HepG2 (cell line): ENCODE measurements around the gene DOCK10. TPM values are rescaled to one million over a fixed set of nuclear protein-coding genes. Genes with fewer than 3 reads are reported as not detected.

Source experiments
- ATAC-seq: fragments of 200-7000 bp; cut with Tn5 transposase; 3 replicates; pipeline ENCODE4 v1.9.1; 2020; ENCODE audit warnings: mild to moderate bottlenecking, moderate library complexity
- BruUV-seq: library from RNA; stranded (reverse); fragments of 400-500 nt; replicated peaks from 2 replicates; lab custom pipeline; 2021; lab: Mats Ljungman, UMichigan
- CTCF ChIA-PET: fragments of 300-600 bp; formaldehyde crosslinking; extraction: SDS; loops from one replicate; lab custom pipeline; 2021; ENCODE audit warnings: low total read pairs, inconsistent platforms, low intra/inter-chr PET ratio; lab: Yijun Ruan, JAX
- POLR2A ChIA-PET: fragments of 350-600 bp; sonication (Branson Sonifier 250); formaldehyde crosslinking; loops from one replicate; lab custom pipeline; 2020; ENCODE audit warnings: antibody characterized with exemption, inconsistent platforms; lab: Yijun Ruan, JAX
- DNase-seq: peaks from one replicate; pipeline ENCODE4 v3.0.0-alpha.2; 2015; ENCODE audit warnings: low spot score
- FAIRE-seq: peaks from 3 replicates; lab custom pipeline; 2011; peaks lifted over from hg19 to GRCh38; lab: Jason Lieb, UNC
- H2AFZ ChIP-seq: one replicate; pipeline ENCODE4 v1.6.1; 2011; ENCODE audit warnings: low read length, inconsistent platforms
- H3K27ac ChIP-seq: fragments of 300-600 bp; 3 replicates; pipeline ENCODE4 v1.8.0; 2011; ENCODE audit warnings: mixed run types, mild to moderate bottlenecking, mixed read lengths, low read length, inconsistent platforms; ENCODE audit not compliant: insufficient read depth; ENCODE audit errors: extremely low read length
- H3K27me3 ChIP-seq, 2 experiments: fragments of 200-600 bp in 1 of 2; 2 replicates in 1 of 2; 3 replicates in 1 of 2; pipeline versions ENCODE4 v1.6.0 to v1.8.0; 2011; ENCODE audit warnings: low read length in 2 of 2, mild to moderate bottlenecking in 2 of 2, moderate library complexity in 2 of 2, inconsistent platforms in 1 of 2; ENCODE audit not compliant: insufficient read depth in 2 of 2, control insufficient read depth in 1 of 2
- H3K36me3 ChIP-seq, 2 experiments: fragments of 200-600 bp in 1 of 2; replicated peaks in 1 of 2; 2 replicates in 1 of 2; 3 replicates in 1 of 2; pipeline versions ENCODE4 v1.5.1 to v1.8.0; 2011; ENCODE audit warnings: low read length in 2 of 2, inconsistent platforms in 1 of 2; ENCODE audit not compliant: insufficient read depth in 2 of 2, control insufficient read depth in 1 of 2
- H3K4me1 ChIP-seq: 2 replicates; pipeline ENCODE4 v1.5.1; 2012; ENCODE audit warnings: low read length, inconsistent platforms; ENCODE audit not compliant: insufficient read depth
- H3K4me2 ChIP-seq: 2 replicates; pipeline ENCODE4 v1.6.0; 2011; ENCODE audit warnings: low read depth, low read length, inconsistent platforms
- H3K4me3 ChIP-seq, 3 experiments: fragments of 200-600 bp in 1 of 3; sonication (generic), shearing (Covaris generic) in 1 of 3; replicated peaks in 1 of 3; 2 replicates each; pipeline ENCODE4 v1.5.1; 2011 to 2016; ENCODE audit warnings: low read length in 3 of 3, inconsistent platforms in 2 of 3, low read depth in 2 of 3, mild to moderate bottlenecking in 2 of 3, control low read depth in 1 of 3, mixed read lengths in 1 of 3; ENCODE audit not compliant: insufficient read depth in 1 of 3
- H3K79me2 ChIP-seq: one replicate; pipeline ENCODE4 v1.6.1; 2011; ENCODE audit warnings: low read length, inconsistent platforms; ENCODE audit not compliant: insufficient read depth
- H3K9ac ChIP-seq: 2 replicates; pipeline ENCODE4 v1.6.0; 2011; ENCODE audit warnings: mild to moderate bottlenecking, low read depth, low read length, inconsistent platforms; ENCODE audit not compliant: insufficient read depth
- H3K9me3 ChIP-seq: 2 replicates; pipeline ENCODE4 v1.5.1; 2012; ENCODE audit warnings: mild to moderate bottlenecking, low read length
- H4K20me1 ChIP-seq: 2 replicates; pipeline ENCODE4 v1.6.0; 2011; ENCODE audit warnings: inconsistent platforms, mild to moderate bottlenecking, low read length, moderate library complexity; ENCODE audit not compliant: insufficient read depth
- SPEN ChIP-seq: sonication (generic); formaldehyde crosslinking; IDR thresholded peaks from 2 replicates; pipeline ENCODE4 v1.5.1; 2020; ENCODE audit warnings: low read depth, mild to moderate bottlenecking, missing genetic modification reagents
- ZBTB3 ChIP-seq: sonication (generic); formaldehyde crosslinking; IDR thresholded peaks from 2 replicates; pipeline ENCODE4 v1.4.0; 2020; ENCODE audit warnings: low read depth, mild to moderate bottlenecking, moderate library complexity, missing genetic modification reagents, borderline replicate concordance
- ZNF670 ChIP-seq: sonication (generic); formaldehyde crosslinking; IDR thresholded peaks from 2 replicates; pipeline ENCODE4 v1.8.0; 2022; ENCODE audit warnings: mild to moderate bottlenecking, missing genetic modification reagents, borderline replicate concordance
- WGBS: methylation state at CpG from one replicate; pipeline ENCODE4 v1.1.6; 2017; ENCODE audit warnings: low lambda C conversion rate; 5-methylcytosine and 5-hydroxymethylcytosine counted together
- in situ Hi-C: cut with HindIII; loops from 2 replicates; pipeline ENCODE4 v1.10.0; 2017; ENCODE audit warnings: low pct_unique_long_range_greater_than_20kb; ENCODE audit not compliant: extremely low pct_ligation_motif_present
- intact Hi-C: fragments of 100-400 bp; cut with micrococcal nuclease; formaldehyde crosslinking; loops from one replicate; pipeline ENCODE4 v1.10.0; 2022; ENCODE audit not compliant: unreplicated experiment
- polyA plus RNA-seq, 8 experiments: library from polyadenylated mRNA; depleted of rRNA in 3 of 8; stranded (reverse) in 7 of 8; unstranded in 1 of 8; fragments of >200 nt; fragmentation: Illumina TruSeq in 4 of 8; extraction: Trizol in 4 of 8; gene quantifications; 2 replicates each; pipeline versions ENCODE4 v1.2.1 to v1.2.3, GENCODE V29; 2011 to 2016; ENCODE audit warnings: low read depth in 4 of 8, missing spikeins in 1 of 8, mixed read lengths in 1 of 8; ENCODE audit not compliant: insufficient read depth in 1 of 8
- total RNA-seq, 5 experiments: library from RNA; depleted of rRNA; stranded (reverse); fragments of >200 nt; fragmentation: Illumina TruSeq; extraction: Trizol; gene quantifications; 2 replicates each; pipeline ENCODE4 v1.2.3, GENCODE V29; 2016; ENCODE audit warnings: low read depth in 1 of 5
- TF ChIP-seq, protein P1 (sequence below): IDR thresholded peaks from 2 replicates; pipeline ENCODE4 v1.6.1; 2016; ENCODE audit warnings: low read depth, borderline replicate concordance
- TF ChIP-seq, protein P2 (sequence below): sonication (generic); formaldehyde crosslinking; IDR thresholded peaks from 2 replicates; pipeline ENCODE4 v1.5.1; 2020; ENCODE audit warnings: missing genetic modification reagents, mild to moderate bottlenecking, borderline replicate concordance

The DOCK10 gene
- total and polyA plus RNA-seq, 2 of the 13 experiments (the other 11 are each of a cell fraction or from before 2014, with no cell fraction given), result not detected

DNA sequence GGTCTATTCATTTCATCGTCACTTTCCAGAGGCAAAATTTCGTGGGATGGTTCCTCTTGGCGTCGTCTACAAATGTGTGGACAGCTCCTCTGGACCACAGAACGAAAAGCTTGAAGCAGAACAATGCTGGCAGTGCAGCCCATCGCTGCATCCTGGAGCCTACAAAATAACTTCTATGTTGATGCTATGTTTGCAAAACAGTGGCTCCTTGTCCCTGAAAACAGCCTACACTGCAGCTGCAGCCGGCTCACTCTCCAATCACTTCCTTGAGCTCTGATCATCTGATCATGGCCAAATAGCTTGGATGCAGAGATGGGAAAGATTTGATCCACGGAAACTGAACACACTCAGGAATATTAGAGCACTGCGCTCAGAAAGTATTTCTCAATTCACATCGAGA is 60.0 kb downstream of the DOCK10 start:
- no peaks in the 10 kb centered on the region; a peak in 1 of 5 replicates for H3K27me3 ChIP-seq
- in situ Hi-C loops, result no loop called here
- TF ChIP-seq ZBTB3 (CRISPR knock-in tag) (no peak), ZNF670 (CRISPR knock-in tag) (no peak), SPEN (CRISPR knock-in tag) (no peak)
- TF ChIP-seq, protein P1, sequence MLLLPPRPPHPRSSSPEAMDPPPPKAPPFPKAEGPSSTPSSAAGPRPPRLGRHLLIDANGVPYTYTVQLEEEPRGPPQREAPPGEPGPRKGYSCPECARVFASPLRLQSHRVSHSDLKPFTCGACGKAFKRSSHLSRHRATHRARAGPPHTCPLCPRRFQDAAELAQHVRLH (CRISPR knock-in tag), result no peak
- TF ChIP-seq, protein P2, sequence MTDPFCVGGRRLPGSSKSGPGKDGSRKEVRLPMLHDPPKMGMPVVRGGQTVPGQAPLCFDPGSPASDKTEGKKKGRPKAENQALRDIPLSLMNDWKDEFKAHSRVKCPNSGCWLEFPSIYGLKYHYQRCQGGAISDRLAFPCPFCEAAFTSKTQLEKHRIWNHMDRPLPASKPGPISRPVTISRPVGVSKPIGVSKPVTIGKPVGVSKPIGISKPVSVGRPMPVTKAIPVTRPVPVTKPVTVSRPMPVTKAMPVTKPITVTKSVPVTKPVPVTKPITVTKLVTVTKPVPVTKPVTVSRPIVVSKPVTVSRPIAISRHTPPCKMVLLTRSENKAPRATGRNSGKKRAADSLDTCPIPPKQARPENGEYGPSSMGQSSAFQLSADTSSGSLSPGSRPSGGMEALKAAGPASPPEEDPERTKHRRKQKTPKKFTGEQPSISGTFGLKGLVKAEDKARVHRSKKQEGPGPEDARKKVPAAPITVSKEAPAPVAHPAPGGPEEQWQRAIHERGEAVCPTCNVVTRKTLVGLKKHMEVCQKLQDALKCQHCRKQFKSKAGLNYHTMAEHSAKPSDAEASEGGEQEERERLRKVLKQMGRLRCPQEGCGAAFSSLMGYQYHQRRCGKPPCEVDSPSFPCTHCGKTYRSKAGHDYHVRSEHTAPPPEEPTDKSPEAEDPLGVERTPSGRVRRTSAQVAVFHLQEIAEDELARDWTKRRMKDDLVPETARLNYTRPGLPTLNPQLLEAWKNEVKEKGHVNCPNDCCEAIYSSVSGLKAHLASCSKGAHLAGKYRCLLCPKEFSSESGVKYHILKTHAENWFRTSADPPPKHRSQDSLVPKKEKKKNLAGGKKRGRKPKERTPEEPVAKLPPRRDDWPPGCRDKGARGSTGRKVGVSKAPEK (CRISPR knock-in tag), result no peak
- TF ChIP-seq, all 625 proteins: peak for 0

More for the DNA sequence above, 60.0 kb downstream of the DOCK10 start:
- Histone ChIP-seq H3K9ac (no peak overlapping the region), H2AFZ (no peak overlapping the region), H3K4me2 (no peak overlapping the region), H3K36me3 (no peaks in the 10 kb centered on the region), H3K27ac (no peak overlapping the region), H4K20me1 (no peaks in the 10 kb centered on the region), H3K4me3 (no peak overlapping the region), H3K79me2 (no peaks in the 10 kb centered on the region), H3K4me1 (no peaks in the 10 kb centered on the region), H3K9me3 (no peaks in the 10 kb centered on the region)
- 16% methylated on average over 10 of the region's 10 CpGs for WGBS
- no peak for FAIRE-seq
- no peak for DNase-seq
- no peak for ATAC-seq
- intact Hi-C loops, result no loop called here
- no TSS peak for BruUV-seq
- ChIA-PET CTCF (no interaction called here), POLR2A (no interaction called here)
